ENCODE results near the gene TENT5C. TPM values are rescaled to one million over a fixed set of nuclear protein-coding genes. Genes with fewer than 3 reads are reported as not detected.

The TENT5C gene
- total and polyA plus RNA-seq, 2 of the 8 experiments (the other 6 are each of a cell fraction or from before 2014, with no cell fraction given): 0.38 to 0.99 TPM

DNA sequence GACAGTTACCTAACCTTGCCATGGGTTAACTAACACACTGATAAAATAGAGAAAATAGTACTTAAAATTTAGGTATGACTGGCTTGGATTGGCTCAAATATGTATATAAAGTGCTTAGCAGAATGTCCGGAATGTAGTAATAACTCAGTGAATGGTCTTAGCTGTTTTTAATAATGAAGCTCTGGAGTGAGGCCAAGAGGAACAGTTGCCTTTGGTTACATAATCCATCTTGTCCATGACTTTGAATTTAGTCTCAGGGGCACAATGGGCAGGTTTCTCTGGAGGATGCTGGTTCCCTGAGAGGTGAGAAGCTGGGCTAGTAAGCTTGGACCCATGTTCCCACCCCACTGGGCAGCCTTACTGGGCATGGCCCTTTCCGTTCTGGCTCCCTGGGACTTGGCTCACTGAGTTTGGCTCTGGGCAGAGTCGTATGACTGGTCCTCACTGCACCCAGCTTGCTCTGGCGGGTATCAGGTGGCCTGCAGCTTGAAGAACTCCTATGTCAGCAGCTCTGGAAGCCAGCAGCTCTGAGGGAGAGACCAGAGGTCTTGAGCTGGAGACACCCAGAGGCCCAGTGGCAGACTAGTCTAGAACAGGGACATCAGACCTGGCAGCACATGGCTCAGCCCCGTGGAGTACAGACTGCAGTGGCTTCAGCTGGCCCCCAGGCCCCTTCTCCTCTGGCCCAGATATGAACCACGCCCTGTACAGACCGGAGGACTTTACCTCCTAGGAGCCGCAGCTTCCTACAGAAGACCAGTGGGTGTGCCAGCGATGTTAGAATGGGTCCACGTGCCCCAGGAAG is 40.4 kb downstream of the TENT5C start (continued):
- TF ChIP-seq, protein P1, sequence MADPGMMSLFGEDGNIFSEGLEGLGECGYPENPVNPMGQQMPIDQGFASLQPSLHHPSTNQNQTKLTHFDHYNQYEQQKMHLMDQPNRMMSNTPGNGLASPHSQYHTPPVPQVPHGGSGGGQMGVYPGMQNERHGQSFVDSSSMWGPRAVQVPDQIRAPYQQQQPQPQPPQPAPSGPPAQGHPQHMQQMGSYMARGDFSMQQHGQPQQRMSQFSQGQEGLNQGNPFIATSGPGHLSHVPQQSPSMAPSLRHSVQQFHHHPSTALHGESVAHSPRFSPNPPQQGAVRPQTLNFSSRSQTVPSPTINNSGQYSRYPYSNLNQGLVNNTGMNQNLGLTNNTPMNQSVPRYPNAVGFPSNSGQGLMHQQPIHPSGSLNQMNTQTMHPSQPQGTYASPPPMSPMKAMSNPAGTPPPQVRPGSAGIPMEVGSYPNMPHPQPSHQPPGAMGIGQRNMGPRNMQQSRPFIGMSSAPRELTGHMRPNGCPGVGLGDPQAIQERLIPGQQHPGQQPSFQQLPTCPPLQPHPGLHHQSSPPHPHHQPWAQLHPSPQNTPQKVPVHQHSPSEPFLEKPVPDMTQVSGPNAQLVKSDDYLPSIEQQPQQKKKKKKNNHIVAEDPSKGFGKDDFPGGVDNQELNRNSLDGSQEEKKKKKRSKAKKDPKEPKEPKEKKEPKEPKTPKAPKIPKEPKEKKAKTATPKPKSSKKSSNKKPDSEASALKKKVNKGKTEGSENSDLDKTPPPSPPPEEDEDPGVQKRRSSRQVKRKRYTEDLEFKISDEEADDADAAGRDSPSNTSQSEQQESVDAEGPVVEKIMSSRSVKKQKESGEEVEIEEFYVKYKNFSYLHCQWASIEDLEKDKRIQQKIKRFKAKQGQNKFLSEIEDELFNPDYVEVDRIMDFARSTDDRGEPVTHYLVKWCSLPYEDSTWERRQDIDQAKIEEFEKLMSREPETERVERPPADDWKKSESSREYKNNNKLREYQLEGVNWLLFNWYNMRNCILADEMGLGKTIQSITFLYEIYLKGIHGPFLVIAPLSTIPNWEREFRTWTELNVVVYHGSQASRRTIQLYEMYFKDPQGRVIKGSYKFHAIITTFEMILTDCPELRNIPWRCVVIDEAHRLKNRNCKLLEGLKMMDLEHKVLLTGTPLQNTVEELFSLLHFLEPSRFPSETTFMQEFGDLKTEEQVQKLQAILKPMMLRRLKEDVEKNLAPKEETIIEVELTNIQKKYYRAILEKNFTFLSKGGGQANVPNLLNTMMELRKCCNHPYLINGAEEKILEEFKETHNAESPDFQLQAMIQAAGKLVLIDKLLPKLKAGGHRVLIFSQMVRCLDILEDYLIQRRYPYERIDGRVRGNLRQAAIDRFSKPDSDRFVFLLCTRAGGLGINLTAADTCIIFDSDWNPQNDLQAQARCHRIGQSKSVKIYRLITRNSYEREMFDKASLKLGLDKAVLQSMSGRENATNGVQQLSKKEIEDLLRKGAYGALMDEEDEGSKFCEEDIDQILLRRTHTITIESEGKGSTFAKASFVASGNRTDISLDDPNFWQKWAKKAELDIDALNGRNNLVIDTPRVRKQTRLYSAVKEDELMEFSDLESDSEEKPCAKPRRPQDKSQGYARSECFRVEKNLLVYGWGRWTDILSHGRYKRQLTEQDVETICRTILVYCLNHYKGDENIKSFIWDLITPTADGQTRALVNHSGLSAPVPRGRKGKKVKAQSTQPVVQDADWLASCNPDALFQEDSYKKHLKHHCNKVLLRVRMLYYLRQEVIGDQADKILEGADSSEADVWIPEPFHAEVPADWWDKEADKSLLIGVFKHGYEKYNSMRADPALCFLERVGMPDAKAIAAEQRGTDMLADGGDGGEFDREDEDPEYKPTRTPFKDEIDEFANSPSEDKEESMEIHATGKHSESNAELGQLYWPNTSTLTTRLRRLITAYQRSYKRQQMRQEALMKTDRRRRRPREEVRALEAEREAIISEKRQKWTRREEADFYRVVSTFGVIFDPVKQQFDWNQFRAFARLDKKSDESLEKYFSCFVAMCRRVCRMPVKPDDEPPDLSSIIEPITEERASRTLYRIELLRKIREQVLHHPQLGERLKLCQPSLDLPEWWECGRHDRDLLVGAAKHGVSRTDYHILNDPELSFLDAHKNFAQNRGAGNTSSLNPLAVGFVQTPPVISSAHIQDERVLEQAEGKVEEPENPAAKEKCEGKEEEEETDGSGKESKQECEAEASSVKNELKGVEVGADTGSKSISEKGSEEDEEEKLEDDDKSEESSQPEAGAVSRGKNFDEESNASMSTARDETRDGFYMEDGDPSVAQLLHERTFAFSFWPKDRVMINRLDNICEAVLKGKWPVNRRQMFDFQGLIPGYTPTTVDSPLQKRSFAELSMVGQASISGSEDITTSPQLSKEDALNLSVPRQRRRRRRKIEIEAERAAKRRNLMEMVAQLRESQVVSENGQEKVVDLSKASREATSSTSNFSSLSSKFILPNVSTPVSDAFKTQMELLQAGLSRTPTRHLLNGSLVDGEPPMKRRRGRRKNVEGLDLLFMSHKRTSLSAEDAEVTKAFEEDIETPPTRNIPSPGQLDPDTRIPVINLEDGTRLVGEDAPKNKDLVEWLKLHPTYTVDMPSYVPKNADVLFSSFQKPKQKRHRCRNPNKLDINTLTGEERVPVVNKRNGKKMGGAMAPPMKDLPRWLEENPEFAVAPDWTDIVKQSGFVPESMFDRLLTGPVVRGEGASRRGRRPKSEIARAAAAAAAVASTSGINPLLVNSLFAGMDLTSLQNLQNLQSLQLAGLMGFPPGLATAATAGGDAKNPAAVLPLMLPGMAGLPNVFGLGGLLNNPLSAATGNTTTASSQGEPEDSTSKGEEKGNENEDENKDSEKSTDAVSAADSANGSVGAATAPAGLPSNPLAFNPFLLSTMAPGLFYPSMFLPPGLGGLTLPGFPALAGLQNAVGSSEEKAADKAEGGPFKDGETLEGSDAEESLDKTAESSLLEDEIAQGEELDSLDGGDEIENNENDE (IDR thresholded peaks at IDR 0.05; ENCODE audit: insufficient replicate concordance, low read length): no peak
- TF ChIP-seq TAF1 (IDR thresholded peaks at IDR 0.05; ENCODE audit: low read depth, low read length) (no peak), KDM1A (IDR thresholded peaks at IDR 0.05; ENCODE audit: borderline replicate concordance, low read length) (no peak), TAF7 (optimal IDR thresholded peaks at IDR 0.05; ENCODE audit: borderline replicate concordance, low read depth, low read length) (no peak)
